ENCODE results near the gene TNFRSF19. TPM values are rescaled to one million over a fixed set of nuclear protein-coding genes. Genes with fewer than 3 reads are reported as not detected.
A peak's percentile ranks its signal among the peaks of the same experiment; 100 is the strongest.

Gene TNFRSF19
- total RNA-seq, 1 donor from 2014 or later: 25.9 TPM

DNA sequence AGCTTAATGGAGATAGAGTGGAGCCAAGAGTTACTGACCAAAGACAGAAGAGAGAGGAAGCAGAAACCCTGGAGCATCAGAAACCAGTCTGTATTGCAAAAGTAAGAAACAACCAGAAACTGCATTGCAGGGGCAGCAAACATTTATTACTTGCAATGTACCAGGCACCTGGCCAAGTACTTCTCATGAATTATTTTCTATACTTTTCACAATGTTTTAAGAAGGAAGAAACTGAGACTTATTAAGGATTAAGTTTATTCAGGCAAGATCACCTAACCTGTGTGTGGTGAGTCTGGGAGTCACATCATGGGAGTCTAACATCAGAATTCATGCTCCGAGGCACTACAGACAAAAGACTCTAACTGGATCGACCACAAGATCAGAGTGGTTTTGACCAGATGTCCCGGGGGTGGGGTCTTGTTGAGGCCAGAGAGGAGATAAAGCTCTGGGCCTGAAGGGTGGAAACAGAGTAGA is 47.4 kb downstream of the TNFRSF19 start:
- H3K27ac ChIP-seq (replicated peaks): peak overlapping the region; percentile 59
- DNase-seq: no peak
- H3K36me3 ChIP-seq: peaks cover 29% of the 10 kb centered on the region
- H3K4me1 ChIP-seq: peaks cover 38% of the 10 kb centered on the region
- intact Hi-C loops (cut with micrococcal nuclease): no loop called here
- TF ChIP-seq, protein P1, sequence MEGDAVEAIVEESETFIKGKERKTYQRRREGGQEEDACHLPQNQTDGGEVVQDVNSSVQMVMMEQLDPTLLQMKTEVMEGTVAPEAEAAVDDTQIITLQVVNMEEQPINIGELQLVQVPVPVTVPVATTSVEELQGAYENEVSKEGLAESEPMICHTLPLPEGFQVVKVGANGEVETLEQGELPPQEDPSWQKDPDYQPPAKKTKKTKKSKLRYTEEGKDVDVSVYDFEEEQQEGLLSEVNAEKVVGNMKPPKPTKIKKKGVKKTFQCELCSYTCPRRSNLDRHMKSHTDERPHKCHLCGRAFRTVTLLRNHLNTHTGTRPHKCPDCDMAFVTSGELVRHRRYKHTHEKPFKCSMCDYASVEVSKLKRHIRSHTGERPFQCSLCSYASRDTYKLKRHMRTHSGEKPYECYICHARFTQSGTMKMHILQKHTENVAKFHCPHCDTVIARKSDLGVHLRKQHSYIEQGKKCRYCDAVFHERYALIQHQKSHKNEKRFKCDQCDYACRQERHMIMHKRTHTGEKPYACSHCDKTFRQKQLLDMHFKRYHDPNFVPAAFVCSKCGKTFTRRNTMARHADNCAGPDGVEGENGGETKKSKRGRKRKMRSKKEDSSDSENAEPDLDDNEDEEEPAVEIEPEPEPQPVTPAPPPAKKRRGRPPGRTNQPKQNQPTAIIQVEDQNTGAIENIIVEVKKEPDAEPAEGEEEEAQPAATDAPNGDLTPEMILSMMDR (IDR thresholded peaks at IDR 0.05; ENCODE audit: borderline replicate concordance): no peak
- no peaks in the 10 kb centered on the region for H3K9me3 ChIP-seq (replicated peaks)
- no peaks in the 10 kb centered on the region for H3K27me3 ChIP-seq (ENCODE audit: low read depth)
- H3K4me3 ChIP-seq: no peak overlapping the region

DNA sequence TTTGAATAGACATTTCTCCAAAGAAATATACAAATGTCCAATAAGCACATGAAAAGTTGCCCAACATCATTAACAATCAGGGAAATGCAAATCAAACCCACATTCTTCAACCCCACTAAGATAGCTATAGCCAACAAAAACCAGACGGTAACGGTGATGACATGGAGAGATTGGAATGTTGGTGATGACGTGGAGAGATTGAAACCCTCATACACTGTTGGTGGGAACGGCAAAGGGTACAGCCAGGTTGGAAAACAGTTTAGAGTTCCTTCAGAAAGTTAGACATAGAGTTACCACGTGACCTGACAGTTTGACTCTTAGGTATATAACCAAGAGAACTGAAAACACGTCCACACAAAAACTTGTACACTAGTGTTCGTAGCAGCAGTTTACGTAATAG is 48.1 kb downstream of the TNFRSF19 start:
- Histone ChIP-seq H3K9me3 (replicated peaks) (peaks cover 4% of the 10 kb centered on the region), H3K4me1 (peaks cover 38% of the 10 kb centered on the region), H3K4me3 (no peak overlapping the region), H3K36me3 (peaks cover 30% of the 10 kb centered on the region), H3K27ac (replicated peaks) (peak overlapping the region; percentile 59), H3K27me3 (ENCODE audit: low read depth) (no peaks in the 10 kb centered on the region)
- intact Hi-C loops (cut with micrococcal nuclease): no loop called here
- no peak for DNase-seq
- TF ChIP-seq, protein P1 (IDR thresholded peaks at IDR 0.05; ENCODE audit: borderline replicate concordance): no peak

DNA sequence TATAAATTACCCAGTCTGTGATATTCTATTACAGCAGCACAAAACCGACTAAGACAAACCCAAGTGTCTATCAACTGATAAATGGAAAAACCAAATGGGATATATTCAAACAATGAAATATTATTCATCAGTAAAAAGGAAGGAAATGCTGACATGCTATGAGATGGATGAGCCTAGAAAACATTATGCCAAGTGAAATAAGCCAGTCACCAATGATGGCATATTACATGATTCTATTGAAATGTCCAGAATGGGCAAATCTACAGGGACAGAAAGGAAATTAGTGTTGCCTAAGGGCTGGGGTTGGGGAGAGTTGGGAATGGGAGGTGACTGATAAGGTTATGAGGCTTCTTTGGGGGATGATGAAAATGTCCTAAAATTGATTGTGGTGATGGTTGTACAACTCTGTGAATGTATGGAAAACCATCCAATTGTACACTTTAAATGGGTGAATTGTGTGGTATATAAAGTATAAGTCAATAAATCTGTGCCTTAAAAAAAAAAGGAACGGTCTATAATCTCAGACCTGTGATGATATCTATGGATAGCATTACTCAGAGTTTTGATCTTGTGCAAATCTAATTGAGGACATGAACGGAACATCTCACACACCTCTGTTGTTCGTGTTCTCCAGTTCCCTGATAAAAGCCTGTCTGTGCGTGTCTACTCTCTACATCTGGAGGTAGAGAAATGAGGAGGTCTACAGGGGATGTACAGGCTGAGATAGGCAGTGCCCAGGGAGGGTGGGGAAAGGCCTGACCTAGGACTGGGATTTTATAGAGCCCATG is 49.0 kb downstream of the TNFRSF19 start:
- DNase-seq: no peak
- no peaks in the 10 kb centered on the region for H3K27me3 ChIP-seq (ENCODE audit: low read depth)
- peaks cover 13% of the 10 kb centered on the region for H3K9me3 ChIP-seq (replicated peaks)
- intact Hi-C loops (cut with micrococcal nuclease): no loop called here
- TF ChIP-seq, protein P1 (IDR thresholded peaks at IDR 0.05; ENCODE audit: borderline replicate concordance): no peak
- H3K27ac ChIP-seq (replicated peaks): peak overlapping the region; percentile 59
- peaks cover 34% of the 10 kb centered on the region for H3K36me3 ChIP-seq
- H3K4me3 ChIP-seq: no peak overlapping the region
- H3K4me1 ChIP-seq: peaks cover 38% of the 10 kb centered on the region

DNA sequence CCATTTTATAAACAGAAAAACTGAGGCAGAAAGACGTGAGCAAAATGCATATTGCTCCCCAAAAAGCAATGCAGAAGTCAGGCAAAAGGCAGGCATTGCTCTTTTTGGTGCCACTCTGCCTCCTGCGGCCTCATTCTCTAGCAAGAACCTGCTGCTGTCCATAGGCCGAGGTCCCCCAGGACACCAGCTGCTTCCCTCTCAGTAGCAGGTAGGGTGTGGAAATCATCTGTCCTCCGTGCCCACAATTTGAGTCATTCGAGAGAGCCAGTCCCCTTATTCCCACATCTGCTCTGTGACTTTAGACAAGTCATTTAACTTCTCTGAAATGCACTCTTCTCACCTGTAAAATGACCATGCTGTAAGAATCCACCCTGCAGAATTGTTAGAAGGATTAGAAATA is 50.0 kb downstream of the TNFRSF19 start:
- H3K27ac ChIP-seq (replicated peaks): peak overlapping the region; percentile 52
- peaks cover 14% of the 10 kb centered on the region for H3K9me3 ChIP-seq (replicated peaks)
- no peak for DNase-seq
- H3K27me3 ChIP-seq (ENCODE audit: low read depth): no peaks in the 10 kb centered on the region
- TF ChIP-seq, protein P1 (IDR thresholded peaks at IDR 0.05; ENCODE audit: borderline replicate concordance): no peak
- peaks cover 41% of the 10 kb centered on the region for H3K36me3 ChIP-seq
- intact Hi-C loops (cut with micrococcal nuclease): no loop called here
- H3K4me1 ChIP-seq: peaks cover 38% of the 10 kb centered on the region
- no peak overlapping the region for H3K4me3 ChIP-seq

DNA sequence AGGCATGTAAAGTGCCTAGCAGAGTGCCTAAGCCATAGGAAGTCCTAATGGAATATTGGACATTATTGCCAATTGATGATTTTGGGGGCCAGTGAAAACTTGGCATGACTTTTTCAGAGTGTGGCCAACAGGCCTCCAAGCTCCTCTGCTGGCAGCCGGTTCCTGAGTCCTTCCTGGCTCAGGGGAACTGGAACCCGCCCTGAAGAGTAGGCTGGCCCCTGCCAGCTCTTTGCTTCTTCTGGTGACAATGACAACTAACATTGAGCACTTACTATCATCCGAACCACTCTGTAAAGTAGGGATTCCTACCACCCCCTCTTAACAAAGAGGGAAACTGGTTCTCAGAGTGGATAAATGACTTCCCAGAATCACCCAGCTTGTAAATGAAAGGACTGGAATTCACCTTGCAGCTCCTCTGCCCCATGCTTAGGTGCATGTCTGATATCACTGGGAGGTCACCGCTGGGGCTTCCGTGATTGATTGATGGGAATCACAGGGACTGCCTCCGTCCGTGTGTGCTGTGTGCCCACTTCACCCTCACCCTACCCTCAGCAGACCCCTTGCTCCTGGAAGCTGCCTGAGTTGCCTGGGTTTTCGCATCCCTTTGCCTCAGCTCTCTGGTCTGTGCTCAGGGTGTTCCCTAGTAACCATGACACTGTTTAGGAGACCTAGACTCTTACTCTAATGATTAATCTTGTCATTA is 50.6 kb downstream of the TNFRSF19 start:
- H3K4me3 ChIP-seq: no peak overlapping the region
- intact Hi-C loops (cut with micrococcal nuclease): no loop called here
- TF ChIP-seq, protein P1 (IDR thresholded peaks at IDR 0.05; ENCODE audit: borderline replicate concordance): no peak
- no peaks in the 10 kb centered on the region for H3K27me3 ChIP-seq (ENCODE audit: low read depth)
- no peak for DNase-seq
- H3K9me3 ChIP-seq (replicated peaks): peaks cover 14% of the 10 kb centered on the region
- H3K4me1 ChIP-seq: peaks cover 38% of the 10 kb centered on the region
- H3K27ac ChIP-seq (replicated peaks): peak overlapping the region; percentile 52
- H3K36me3 ChIP-seq: peaks cover 38% of the 10 kb centered on the region

Data from left ventricle myocardium inferior (tissue), 1 donor.